ENCODE data around the gene TCF3. TPM values are rescaled to one million over a fixed set of nuclear protein-coding genes. Genes with fewer than 3 reads are reported as not detected.

TCF3 gene
- total and polyA plus RNA-seq, 9 donors: 17.0 to 85.3 (median 60.7) TPM

DNA sequence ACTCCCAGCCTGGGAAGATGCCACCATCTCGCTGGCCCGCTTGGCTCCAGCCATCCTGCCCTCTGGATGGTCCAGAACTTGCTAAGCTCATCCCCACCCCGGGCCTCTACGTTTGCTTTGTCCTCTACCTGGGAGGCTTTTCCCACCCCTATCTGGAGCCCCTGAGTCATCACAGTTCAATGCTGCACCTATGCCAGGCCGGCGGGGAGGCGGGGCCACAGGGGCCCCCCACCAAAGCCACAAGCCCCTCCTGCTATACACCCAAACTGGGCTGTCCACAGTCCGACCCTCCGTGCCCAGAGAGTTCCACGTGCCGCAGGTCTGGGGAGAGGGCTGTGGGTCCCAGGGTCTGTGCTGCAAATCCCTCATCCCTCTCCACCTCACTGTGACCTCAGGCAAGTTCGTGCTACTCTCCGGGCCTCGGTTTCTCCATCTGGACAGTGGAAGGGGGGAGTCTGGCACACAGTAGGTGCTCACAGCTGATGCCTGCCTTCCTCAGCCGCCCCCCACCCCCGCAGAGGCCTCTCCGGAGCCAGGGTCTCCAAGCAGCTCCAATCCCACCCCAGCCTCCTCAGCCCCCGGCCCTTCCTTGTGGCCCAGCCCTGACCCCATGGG, 1.9 kb upstream of the TCF3 start:
- intact Hi-C loops (cut with DNase I): loop anchor here in 2 of 4 donors (5.0 to 10.0 kb wide), 2 partner anchors 47 to 99 kb away; partner anchors contain the start of gene UQCR11 (in 1 of the 2)
- WGBS, 3 donors: 76 to 80% (median 77%) methylated on average over 18 of the region's 18 CpGs

DNA sequence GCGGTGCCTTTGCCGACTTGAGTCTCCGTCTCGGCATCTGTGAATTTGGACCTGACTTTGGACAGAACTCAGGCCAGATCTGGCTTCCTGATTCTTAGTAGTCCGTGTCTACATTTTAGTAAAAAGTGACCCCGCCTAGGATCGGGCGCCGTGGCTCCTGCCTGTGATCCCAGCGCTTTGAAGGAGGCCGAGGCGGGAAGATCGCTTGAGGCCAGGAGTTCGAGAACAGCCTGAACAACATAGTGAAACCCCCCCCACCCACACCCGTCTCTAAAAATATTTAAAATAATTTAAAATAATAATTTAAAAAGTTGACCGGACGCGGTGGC, 849 bp upstream of the TCF3 start:
- Histone ChIP-seq H3K27me3 (no peaks in the 10 kb centered on the region), H3K4me1 (ENCODE audit: insufficient read depth) (peaks cover 6% of the 10 kb centered on the region), H3K9me3 (no peaks in the 10 kb centered on the region), H3K36me3 (no peaks in the 10 kb centered on the region), H3K27ac (no peak overlapping the region), H3K4me3 (peak overlapping the region; percentile 41)
- DNase-seq: no peak
- 14 to 18% (median 17%) methylated on average over 18 of the region's 18 CpGs for WGBS, 3 donors
- intact Hi-C loops (cut with DNase I): loop anchor here in 3 of 4 donors (2.0 to 10.0 kb wide), 3 partner anchors 46 to 98 kb away; partner anchors contain the start of gene UQCR11 (in 1 of the 3)
- TF ChIP-seq, protein P1, sequence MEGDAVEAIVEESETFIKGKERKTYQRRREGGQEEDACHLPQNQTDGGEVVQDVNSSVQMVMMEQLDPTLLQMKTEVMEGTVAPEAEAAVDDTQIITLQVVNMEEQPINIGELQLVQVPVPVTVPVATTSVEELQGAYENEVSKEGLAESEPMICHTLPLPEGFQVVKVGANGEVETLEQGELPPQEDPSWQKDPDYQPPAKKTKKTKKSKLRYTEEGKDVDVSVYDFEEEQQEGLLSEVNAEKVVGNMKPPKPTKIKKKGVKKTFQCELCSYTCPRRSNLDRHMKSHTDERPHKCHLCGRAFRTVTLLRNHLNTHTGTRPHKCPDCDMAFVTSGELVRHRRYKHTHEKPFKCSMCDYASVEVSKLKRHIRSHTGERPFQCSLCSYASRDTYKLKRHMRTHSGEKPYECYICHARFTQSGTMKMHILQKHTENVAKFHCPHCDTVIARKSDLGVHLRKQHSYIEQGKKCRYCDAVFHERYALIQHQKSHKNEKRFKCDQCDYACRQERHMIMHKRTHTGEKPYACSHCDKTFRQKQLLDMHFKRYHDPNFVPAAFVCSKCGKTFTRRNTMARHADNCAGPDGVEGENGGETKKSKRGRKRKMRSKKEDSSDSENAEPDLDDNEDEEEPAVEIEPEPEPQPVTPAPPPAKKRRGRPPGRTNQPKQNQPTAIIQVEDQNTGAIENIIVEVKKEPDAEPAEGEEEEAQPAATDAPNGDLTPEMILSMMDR (IDR thresholded peaks at IDR 0.05): no peak
- TF ChIP-seq EP300 (IDR thresholded peaks at IDR 0.05): no peak
- TF ChIP-seq POLR2A (IDR thresholded peaks at IDR 0.05): no peak

More for the DNA sequence above, 1.9 kb upstream of the TCF3 start:
- Histone ChIP-seq H3K36me3 (no peaks in the 10 kb centered on the region), H3K27me3 (no peaks in the 10 kb centered on the region), H3K4me3 (no peak overlapping the region), H3K9me3 (no peaks in the 10 kb centered on the region), H3K4me1 (ENCODE audit: insufficient read depth) (peaks cover 6% of the 10 kb centered on the region), H3K27ac (no peak overlapping the region)
- DNase-seq: peak in 1 of 5 donors; percentile 36
- TF ChIP-seq, protein P1 (IDR thresholded peaks at IDR 0.05): no peak
- TF ChIP-seq EP300 (IDR thresholded peaks at IDR 0.05) (no peak), POLR2A (IDR thresholded peaks at IDR 0.05) (no peak)

DNA sequence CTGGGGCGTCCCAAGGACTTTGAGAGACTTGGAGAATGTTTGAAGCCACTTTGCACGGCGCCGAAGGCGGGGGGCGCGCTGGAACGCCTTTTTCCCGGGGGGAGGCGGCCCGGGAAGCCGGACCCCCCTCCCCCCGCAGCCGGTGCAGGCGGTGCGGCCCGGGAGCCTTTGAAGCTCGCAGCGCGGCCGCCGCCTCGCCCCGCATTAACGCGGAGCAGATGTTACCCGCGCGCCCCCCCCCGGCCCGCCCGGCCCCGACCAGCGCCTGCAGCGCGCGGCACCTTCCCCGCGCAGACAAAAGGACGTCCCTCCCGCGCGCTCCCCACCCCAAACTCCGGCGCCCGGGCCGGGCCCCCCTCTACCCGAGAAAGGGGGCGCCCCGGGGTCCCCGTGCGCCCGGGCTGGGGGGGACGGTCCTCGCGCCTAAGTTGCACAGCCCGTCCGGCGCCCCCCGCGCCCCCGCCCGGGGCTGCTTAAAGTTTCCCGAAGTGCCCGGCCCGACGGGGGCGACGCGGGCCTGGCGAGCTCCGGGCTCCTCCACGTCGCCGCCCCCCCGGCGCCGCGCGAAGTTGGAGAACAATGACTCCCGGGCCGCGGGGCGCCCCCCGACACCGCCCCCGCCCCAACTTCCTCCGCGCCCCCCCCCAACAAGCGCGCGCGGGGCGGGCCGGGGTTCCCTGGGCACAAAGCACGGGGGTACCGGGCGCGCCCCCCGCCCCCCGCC, 685 bp downstream of the TCF3 start:
- Histone ChIP-seq H3K27ac (no peak overlapping the region), H3K36me3 (no peaks in the 10 kb centered on the region), H3K9me3 (no peaks in the 10 kb centered on the region), H3K4me1 (ENCODE audit: insufficient read depth) (peaks cover 6% of the 10 kb centered on the region), H3K4me3 (peak overlapping the region; percentile 49), H3K27me3 (no peaks in the 10 kb centered on the region)
- no peak for TF ChIP-seq POLR2A (IDR thresholded peaks at IDR 0.05)
- TF ChIP-seq, protein P1 (IDR thresholded peaks at IDR 0.05): no peak
- TF ChIP-seq EP300 (IDR thresholded peaks at IDR 0.05): no peak
- peak; percentile 37 to 73 (median 58) for DNase-seq
- 1% methylated on average over 28 to 96 of the region's 101 CpGs for WGBS, 3 donors
- intact Hi-C loops (cut with DNase I): loop anchor here in 3 of 4 donors (2.0 to 10.0 kb wide), 3 partner anchors 44 to 97 kb away; partner anchors contain the start of gene UQCR11 (in 1 of the 3)

DNA sequence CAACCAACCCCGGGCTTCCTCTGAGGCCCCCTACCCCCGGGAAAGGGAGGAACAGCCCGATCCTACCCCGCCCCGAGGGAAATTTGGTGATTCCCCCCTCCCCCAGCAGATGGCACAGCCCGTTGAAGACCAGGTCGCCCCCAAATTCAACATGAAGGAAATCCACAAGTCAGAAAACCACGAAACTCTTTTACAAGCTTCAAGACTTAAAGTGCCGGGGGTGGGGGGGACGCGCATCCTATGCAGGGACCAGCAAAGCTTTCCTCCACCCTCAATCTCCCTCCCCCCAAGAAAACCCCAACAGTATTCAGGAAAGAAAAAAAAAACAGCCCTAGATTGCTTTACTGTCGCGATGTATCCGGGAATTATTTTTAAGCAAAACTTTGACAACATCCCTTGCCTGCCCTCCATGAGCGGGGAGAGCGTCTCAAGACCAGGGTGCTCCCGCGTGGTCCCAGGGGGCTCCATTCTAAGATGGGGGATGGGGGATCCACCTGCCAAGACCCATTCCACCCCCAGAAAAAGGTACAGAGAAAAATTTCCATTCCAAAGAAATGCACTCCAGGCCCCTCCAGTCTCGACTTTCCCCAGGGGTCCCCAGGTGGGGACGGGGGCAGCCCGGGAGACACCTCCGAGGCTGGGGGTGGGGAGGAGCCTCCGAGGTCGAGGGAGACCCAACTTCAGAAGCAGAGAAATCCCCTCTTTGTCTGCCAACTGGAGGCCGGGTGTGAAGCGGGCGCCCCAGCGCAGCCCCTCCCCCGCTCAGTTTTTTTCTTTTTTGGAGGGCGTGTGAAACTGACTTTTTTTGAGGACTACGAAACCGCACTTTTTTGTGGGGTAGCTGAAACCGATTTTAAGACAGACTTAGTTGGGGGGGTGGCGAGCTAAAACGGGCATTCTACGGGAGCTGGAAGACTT, 1.5 kb downstream of the TCF3 start:
- no peaks in the 10 kb centered on the region for H3K36me3 ChIP-seq
- WGBS, 3 donors: 5 to 7% (median 5%) methylated on average over 36 of the region's 36 CpGs
- intact Hi-C loops (cut with DNase I): loop anchor here in 2 of 4 donors (5.0 to 10.0 kb wide), 2 partner anchors 44 to 96 kb away; partner anchors contain the start of gene UQCR11 (in 1 of the 2)
- no peak overlapping the region for H3K27ac ChIP-seq
- peaks cover 6% of the 10 kb centered on the region for H3K4me1 ChIP-seq (ENCODE audit: insufficient read depth)
- TF ChIP-seq POLR2A (IDR thresholded peaks at IDR 0.05) (no peak), EP300 (IDR thresholded peaks at IDR 0.05) (no peak)
- TF ChIP-seq, protein P1 (IDR thresholded peaks at IDR 0.05): no peak
- DNase-seq: peak in 3 of 5 donors; percentile 38 to 56 (median 54)
- H3K4me3 ChIP-seq: peak overlapping the region; percentile 49
- no peaks in the 10 kb centered on the region for H3K9me3 ChIP-seq
- no peaks in the 10 kb centered on the region for H3K27me3 ChIP-seq
